ENCODE measurements around the gene SOX21. TPM values are rescaled to one million over a fixed set of nuclear protein-coding genes. Genes with fewer than 3 reads are reported as not detected.

Gene SOX21
- total and polyA plus RNA-seq, 2 of the 8 experiments (the other 6 are each of a cell fraction or from before 2014, with no cell fraction given), result 3.9 TPM

GRCh38 chr13:94707400-94708021, 4.8 kb downstream of the SOX21 start (continued):
- TF ChIP-seq CHD7 (IDR thresholded peaks at IDR 0.05; ENCODE audit: insufficient replicate concordance, low read length) (no peak), PHF8 (conservative IDR thresholded peaks at IDR 0.05; ENCODE audit: low read depth, low read length) (no peak), CTBP2 (IDR thresholded peaks at IDR 0.05; ENCODE audit: borderline replicate concordance, insufficient read depth, insufficient read length, low read length) (peak; percentile 86), ASH2L (IDR thresholded peaks at IDR 0.05; ENCODE audit: low read length) (peak; percentile 46), POLR2A (IDR thresholded peaks at IDR 0.05; ENCODE audit: control extremely low read depth in 1 of 2, low read depth in 2 of 2, low read length in 2 of 2) (no peak), GABPA (IDR thresholded peaks at IDR 0.05; ENCODE audit: borderline replicate concordance, insufficient read depth, low read length) (no peak), KDM4A (IDR thresholded peaks at IDR 0.05; ENCODE audit: low read depth, low read length, severe bottlenecking) (peak; percentile 8)
- TF ChIP-seq, protein P1, sequence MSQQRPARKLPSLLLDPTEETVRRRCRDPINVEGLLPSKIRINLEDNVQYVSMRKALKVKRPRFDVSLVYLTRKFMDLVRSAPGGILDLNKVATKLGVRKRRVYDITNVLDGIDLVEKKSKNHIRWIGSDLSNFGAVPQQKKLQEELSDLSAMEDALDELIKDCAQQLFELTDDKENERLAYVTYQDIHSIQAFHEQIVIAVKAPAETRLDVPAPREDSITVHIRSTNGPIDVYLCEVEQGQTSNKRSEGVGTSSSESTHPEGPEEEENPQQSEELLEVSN (IDR thresholded peaks at IDR 0.05), result peak; percentile 71
